IPS-20b (cell line): ENCODE measurements around the gene RIPOR2.
"Not testable (repeated sequence)": the region's sequence is repeated elsewhere in the genome, so short reads cannot be mapped to it uniquely, and the experiment has no call there.

Experiments used
- H3K27ac ChIP-seq: one replicate; pipeline ENCODE4 v1.5.1; 2013; ENCODE audit warnings: low read length
- H3K27me3 ChIP-seq: 2 replicates; pipeline ENCODE4 v1.6.1; 2013; ENCODE audit warnings: mild to moderate bottlenecking, low read length, inconsistent platforms; ENCODE audit not compliant: insufficient read depth
- H3K36me3 ChIP-seq: 2 replicates; pipeline ENCODE4 v1.6.1; 2013; ENCODE audit warnings: low read depth, mild to moderate bottlenecking, inconsistent platforms, low read length, moderate library complexity; ENCODE audit not compliant: insufficient read depth
- H3K4me1 ChIP-seq: 2 replicates; pipeline ENCODE4 v1.6.1; 2013; ENCODE audit warnings: mild to moderate bottlenecking, control low read depth, inconsistent platforms, low read length, moderate library complexity; ENCODE audit not compliant: insufficient read depth
- H3K4me3 ChIP-seq: 2 replicates; pipeline ENCODE4 v1.5.1; 2013; ENCODE audit warnings: mild to moderate bottlenecking, low read length, inconsistent platforms
- H3K9ac ChIP-seq: 2 replicates; pipeline ENCODE4 v1.6.1; 2013; ENCODE audit warnings: low read depth, mild to moderate bottlenecking, inconsistent platforms, low read length, moderate library complexity
- H3K9me3 ChIP-seq: 2 replicates; pipeline ENCODE4 v1.6.1; 2013; ENCODE audit warnings: mild to moderate bottlenecking, low read depth, low read length, inconsistent platforms; ENCODE audit not compliant: insufficient read depth

The RIPOR2 gene

DNA sequence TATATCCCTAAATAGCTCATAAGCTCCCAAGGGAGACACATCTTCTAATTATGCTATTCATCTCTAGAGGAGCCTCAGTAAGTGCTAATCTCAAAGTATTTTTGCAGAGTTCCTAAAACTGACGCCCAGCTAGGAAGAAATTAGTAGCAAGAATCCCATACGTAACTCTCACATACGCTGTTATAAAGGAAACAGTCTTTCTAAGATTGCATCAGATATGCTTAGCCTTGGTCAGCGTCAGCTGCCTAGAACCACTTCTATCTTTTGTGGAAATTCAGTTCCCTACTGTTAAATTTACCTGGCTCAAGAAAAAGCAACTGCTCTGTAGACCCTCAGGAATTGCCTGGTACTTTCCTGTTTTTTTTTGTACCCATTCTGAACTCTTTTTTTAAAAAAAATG is 13.6 kb downstream of the RIPOR2 start:
- Histone ChIP-seq H3K4me3 (no peak overlapping the region), H3K9ac (no peak overlapping the region), H3K27ac (no peak overlapping the region), H3K27me3 (no peaks in the 10 kb centered on the region), H3K36me3 (no peaks in the 10 kb centered on the region), H3K4me1 (peaks cover 45% of the 10 kb centered on the region), H3K9me3 (no peaks in the 10 kb centered on the region)

DNA sequence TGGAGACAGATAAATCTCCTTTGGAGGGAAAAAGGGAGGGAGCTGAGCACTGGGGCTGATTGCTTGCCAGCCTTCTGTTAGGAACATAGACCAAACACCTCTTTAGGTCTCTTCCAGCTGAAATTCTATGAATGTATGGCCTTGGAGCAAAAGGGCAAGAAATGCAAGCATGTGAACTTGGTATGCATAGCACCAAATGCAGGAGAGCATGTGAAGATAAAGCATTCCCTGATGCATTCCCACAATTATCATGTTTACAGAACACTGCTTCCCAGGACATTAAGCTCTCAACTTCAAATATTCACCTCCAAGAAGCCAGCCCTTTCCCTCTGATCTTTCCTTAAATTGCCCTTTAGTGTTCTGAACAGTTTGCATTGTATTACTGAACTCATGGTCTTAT is 15.6 kb downstream of the RIPOR2 start:
- Histone ChIP-seq H3K4me1 (peaks cover 41% of the 10 kb centered on the region), H3K27me3 (no peaks in the 10 kb centered on the region), H3K4me3 (no peak overlapping the region), H3K36me3 (no peaks in the 10 kb centered on the region), H3K27ac (peak overlapping the region; percentile 2), H3K9me3 (no peaks in the 10 kb centered on the region), H3K9ac (no peak overlapping the region)

DNA sequence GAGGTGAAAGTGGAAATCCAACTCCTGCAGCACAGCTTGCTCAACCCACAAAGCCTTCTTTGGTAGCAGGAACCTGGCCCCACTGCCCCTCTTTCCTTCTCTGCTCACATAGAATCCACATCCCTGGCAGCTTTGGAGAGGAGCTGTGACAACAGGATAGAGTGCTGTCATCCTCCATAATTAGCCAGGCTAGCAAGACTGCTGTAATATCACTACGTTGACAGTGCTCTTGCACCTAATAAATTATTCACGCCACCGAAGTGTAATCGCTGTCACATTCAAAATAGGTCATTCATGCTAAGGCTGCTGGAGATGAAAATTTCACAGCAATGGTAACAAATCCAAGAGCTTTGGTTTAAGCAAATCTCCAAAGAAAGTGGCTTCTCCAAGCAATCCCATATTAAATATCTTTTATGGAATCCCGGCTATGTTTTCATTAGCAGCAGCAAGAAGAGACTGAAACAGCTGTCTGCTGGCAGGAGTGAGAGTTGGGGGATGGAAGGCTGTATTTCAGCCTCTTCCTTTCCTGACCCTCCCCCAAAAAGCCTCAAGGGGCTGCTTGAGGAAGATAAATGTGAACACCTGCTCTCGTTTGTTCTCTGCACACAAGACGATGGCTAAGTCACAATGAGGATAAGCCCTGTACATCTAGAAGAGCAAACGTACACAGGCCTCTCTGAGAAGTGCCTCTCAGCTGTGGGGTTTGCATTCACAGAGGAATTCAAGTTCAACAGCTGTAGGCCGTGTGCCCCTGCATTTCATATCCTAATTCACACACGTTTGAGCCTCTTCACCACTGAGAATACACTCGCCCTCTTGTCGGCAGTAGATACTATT is 16.5 kb downstream of the RIPOR2 start:
- H3K27ac ChIP-seq = peak overlapping the region; percentile 2

DNA sequence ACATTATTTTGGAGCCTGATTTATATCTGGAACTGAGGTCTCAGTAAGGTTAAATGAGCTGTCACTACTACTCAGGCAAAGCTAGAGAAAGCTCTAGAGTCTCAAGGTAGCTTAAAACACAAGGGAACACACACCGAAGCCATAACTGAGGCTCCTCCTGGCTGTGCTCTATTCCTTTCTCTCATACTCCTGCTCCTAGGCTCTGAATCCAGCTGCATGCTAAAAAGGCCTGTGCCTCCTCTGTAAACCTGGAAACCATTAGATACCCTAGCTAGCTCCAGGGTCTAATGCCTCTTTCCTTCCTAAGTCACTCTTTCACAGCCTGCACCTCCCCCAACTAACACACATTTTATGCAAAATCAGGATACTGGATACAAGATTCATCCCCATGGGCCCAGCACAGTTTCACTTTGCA is 17.1 kb downstream of the RIPOR2 start:
- H3K4me3 ChIP-seq = no peak overlapping the region
- H3K27ac ChIP-seq = no peak overlapping the region

More for the DNA sequence above, 16.5 kb downstream of the RIPOR2 start:
- Histone ChIP-seq H3K4me1 (peaks cover 35% of the 10 kb centered on the region), H3K9ac (peak overlapping the region; percentile 6; the same call in 1 of the 2 replicates), H3K36me3 (no peaks in the 10 kb centered on the region), H3K4me3 (no peak overlapping the region), H3K27me3 (no peaks in the 10 kb centered on the region), H3K9me3 (no peaks in the 10 kb centered on the region)

DNA sequence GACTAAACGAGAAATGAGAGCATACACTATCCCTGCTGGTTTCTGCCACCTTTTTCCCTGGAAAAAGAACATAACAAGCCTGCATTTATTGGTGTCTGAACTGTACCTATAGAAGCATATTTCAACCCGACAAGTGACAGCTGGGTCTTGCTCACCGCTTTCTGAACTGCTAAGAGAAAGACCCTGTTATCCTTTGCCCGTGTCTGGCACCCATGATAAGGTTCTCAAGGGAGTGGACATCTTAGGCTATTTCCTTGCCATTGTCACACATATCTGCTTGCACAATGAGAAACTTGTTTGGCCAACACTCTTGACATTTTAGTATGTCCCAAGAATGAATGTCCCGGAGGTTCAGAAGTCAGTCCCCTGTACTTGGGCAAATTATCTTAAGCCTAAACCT is 19.3 kb downstream of the RIPOR2 start:
- Histone ChIP-seq H3K9me3 (no peaks in the 10 kb centered on the region), H3K36me3 (no peaks in the 10 kb centered on the region), H3K9ac (no peak overlapping the region), H3K4me3 (no peak overlapping the region), H3K4me1 (peaks cover 36% of the 10 kb centered on the region), H3K27me3 (peaks cover 23% of the 10 kb centered on the region), H3K27ac (no peak overlapping the region)

More for the DNA sequence above, 17.1 kb downstream of the RIPOR2 start:
- peaks cover 31% of the 10 kb centered on the region for H3K4me1 ChIP-seq
- H3K36me3 ChIP-seq = no peaks in the 10 kb centered on the region
- no peak overlapping the region for H3K9ac ChIP-seq
- peaks cover 1% of the 10 kb centered on the region; the same call in 1 of the 2 replicates for H3K27me3 ChIP-seq
- H3K9me3 ChIP-seq = no peaks in the 10 kb centered on the region

DNA sequence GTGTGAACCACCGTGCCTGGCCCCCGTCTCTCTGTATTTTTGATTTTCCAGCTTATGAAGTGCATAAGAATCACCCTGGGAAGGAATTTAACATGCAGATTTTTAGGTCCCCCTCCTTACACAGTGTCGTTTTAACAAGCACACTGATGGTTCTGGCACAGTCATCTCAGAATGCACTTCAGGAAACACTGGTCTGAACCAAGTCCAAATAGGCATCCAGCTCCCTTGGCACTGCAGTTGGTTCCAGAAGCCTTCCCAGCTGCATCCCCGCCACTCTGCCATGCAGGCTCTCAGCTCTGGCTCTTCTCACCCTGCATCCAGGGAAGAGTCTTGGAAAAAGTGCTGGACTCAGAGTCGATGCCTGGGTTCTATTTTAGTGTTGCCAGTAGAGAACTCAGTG is 20.1 kb downstream of the RIPOR2 start:
- Histone ChIP-seq H3K9ac (no peak overlapping the region), H3K4me3 (no peak overlapping the region), H3K9me3 (no peaks in the 10 kb centered on the region), H3K27me3 (peaks cover 32% of the 10 kb centered on the region), H3K4me1 (peaks cover 34% of the 10 kb centered on the region), H3K27ac (no peak overlapping the region), H3K36me3 (no peaks in the 10 kb centered on the region)

DNA sequence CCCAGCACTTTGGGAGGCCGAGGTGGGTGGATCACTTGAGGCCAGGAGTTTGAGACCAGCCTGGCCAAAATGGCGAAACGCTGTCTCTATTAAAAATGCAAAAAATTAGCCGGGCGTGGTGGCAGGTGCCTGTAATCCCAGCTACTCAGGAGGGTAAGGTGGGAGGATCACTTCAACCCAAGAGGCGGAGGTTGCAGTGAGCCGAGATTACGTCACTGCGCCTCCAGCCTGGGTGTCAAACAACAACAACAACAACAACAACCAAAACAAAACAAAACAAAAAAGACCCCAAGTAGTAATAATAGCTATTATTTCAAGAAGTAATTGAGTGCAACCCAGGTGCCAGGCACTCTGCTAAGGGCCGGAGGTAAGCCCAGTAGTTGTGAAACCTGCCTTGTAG is 21.7 kb downstream of the RIPOR2 start:
- peaks cover 18% of the 10 kb centered on the region; the same call in 1 of the 2 replicates for H3K4me1 ChIP-seq
- H3K36me3 ChIP-seq, H3K4me3 ChIP-seq, H3K9me3 ChIP-seq, H3K27ac ChIP-seq, H3K9ac ChIP-seq: not testable (repeated sequence)
- H3K27me3 ChIP-seq = peaks cover 47% of the 10 kb centered on the region

DNA sequence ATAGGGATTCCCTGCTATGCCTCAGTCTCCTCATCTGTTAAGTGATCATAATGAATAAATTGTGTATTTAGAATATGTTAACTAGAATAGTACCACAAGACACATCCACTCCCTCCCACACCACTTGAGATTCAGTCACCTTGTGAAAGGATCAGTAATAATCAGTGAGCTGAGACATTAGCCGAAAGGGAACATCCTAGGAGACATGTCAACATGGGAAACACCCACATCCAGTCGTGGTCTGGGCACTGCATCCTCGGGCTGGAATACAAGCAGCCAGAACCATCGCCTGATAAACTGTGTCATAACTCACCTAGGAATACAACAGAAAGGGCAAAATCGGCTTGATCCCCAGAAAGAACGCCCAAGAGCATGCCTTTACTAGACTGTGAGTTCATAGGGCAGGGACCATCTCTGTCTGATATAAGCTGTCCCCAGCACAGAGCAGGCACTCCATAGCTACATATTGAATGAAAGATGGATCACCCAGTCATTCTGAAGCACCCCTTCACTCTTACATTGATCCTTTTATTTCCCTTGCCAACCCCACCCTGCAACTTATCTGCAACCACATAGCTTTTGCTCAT is 23.9 kb downstream of the RIPOR2 start:
- Histone ChIP-seq H3K4me1 (peaks cover 8% of the 10 kb centered on the region; the same call in 1 of the 2 replicates), H3K27me3 (peaks cover 59% of the 10 kb centered on the region), H3K4me3 (peak overlapping the region; percentile 80), H3K36me3 (no peaks in the 10 kb centered on the region), H3K9me3 (no peaks in the 10 kb centered on the region), H3K27ac (no peak overlapping the region), H3K9ac (no peak overlapping the region)

DNA sequence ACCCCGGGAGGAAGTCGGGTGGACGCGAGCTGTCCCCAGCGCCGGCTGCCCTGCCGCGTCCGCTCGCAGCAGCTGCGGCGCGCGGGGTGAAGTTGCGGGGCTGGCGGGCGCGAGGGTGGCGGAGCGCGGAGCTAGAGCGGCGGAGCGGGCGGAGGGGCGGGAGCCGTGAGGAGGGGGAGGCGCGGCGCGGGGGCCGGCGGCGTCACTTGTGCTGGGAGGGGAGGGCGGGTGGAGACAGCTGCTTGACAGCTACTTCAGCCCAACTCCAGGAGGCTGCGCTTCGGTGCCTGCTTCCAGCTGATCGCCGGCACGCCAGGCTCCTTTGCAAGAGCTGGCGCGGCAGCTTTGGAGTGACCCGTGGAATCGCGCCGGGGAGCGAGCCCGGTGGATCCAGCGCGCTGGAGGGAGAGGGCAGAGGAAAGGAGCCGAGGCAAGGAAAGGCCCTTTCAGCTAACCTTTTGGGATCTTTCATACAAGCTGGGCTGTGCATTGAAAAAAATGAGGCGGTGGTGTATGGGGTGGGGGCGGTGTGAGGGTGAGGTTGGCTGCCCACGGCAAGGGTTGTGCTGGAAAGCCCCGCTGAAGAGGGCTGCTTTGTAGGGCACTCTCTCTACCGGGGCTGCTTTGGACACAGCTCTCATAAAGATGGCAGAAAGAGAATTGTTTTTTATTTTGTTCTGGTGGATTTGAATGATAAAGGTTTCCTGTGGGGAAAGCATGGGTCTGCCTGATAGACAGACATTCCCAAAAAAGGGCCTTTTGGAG is 24.6 kb downstream of the RIPOR2 start:
- Histone ChIP-seq H3K9me3 (no peaks in the 10 kb centered on the region), H3K9ac (peak overlapping the region; percentile 47; the same call in 1 of the 2 replicates), H3K4me1 (peaks cover 8% of the 10 kb centered on the region; the same call in 1 of the 2 replicates)

DNA sequence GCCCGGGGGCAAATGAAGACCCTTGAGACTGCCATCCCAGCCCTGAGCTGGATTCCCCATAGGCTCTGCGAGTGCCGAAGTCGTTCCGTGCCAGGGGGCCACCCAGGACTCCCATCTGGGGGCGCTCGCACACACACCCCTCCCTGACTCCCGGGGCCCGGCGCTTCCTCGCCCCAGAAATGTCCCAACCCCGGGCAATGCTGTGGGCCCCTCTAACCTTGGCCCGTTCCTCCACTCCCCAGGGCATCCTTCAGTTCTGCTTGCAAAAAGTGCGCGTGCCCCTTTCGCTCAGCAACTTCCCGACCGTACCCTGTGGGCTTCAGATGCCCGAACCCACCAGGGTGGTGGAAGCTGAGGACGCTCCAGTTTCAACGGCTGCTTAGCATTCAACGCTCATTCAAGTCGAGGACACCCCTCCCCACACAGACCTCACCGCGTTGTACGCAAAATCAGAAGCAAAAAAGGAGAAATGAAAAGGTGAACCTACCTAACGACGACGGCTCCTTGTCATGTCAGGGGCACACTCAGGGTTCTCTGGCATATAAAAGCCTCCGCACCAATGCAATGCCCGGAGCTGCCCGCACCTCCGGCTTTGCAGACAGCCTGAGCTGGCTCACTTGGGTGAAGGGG is 25.3 kb downstream of the RIPOR2 start:
- peaks cover 8% of the 10 kb centered on the region; the same call in 1 of the 2 replicates for H3K4me1 ChIP-seq
- H3K27ac ChIP-seq = no peak overlapping the region
- no peaks in the 10 kb centered on the region for H3K9me3 ChIP-seq
- H3K9ac ChIP-seq = peak overlapping the region; percentile 47; the same call in 1 of the 2 replicates
- peak overlapping the region; percentile 80 for H3K4me3 ChIP-seq
- H3K36me3 ChIP-seq = no peaks in the 10 kb centered on the region
- H3K27me3 ChIP-seq = peaks cover 59% of the 10 kb centered on the region

More for the DNA sequence above, 24.6 kb downstream of the RIPOR2 start:
- Histone ChIP-seq H3K36me3 (no peaks in the 10 kb centered on the region), H3K4me3 (peak overlapping the region; percentile 80), H3K27me3 (peaks cover 59% of the 10 kb centered on the region), H3K27ac (no peak overlapping the region)
